SK-N-SH (cell line): ENCODE data around the gene TIMM8B. TPM values are rescaled to one million over a fixed set of nuclear protein-coding genes. Genes with fewer than 3 reads are reported as not detected.

Experiments
- CTCF ChIA-PET: fragments of 300-600, 350-600 bp; formaldehyde crosslinking; extraction: SDS; loops from one replicate; lab custom pipeline; 2021; lab: Yijun Ruan, JAX
- POLR2A ChIA-PET: fragments of 350-600 bp; sonication (Branson Sonifier 250); formaldehyde crosslinking; extraction: SDS; loops from one replicate; lab custom pipeline; 2020; ENCODE audit warnings: antibody characterized with exemption, inconsistent platforms; lab: Yijun Ruan, JAX
- DNase-seq: peaks from one replicate; pipeline ENCODE4 v3.0.0; 2012
- H2AFZ ChIP-seq: fragments of 200-600 bp; sonication (generic); 2 replicates; pipeline ENCODE4 v1.8.1; 2016; ENCODE audit warnings: antibody characterized with exemption, mild to moderate bottlenecking, low read depth
- H3F3A ChIP-seq: fragments of 200-600 bp; sonication (generic); replicated peaks from 2 replicates; pipeline ENCODE3; 2016; ENCODE audit warnings: antibody characterized with exemption, mild to moderate bottlenecking; ENCODE audit not compliant: insufficient read depth
- H3K27ac ChIP-seq, 2 experiments: fragments of 200-500 bp in 1 of 2; fragments of 200-600 bp in 1 of 2; sonication (Bioruptor generic) in 1 of 2; sonication (generic), shearing (Covaris generic) in 1 of 2; 2 replicates each; pipeline versions ENCODE4 v1.5.1 to v1.6.1; 2014 to 2016; ENCODE audit warnings: low read depth in 2 of 2, inconsistent platforms in 1 of 2, low read length in 1 of 2, mild to moderate bottlenecking in 1 of 2, mixed read lengths in 1 of 2
- H3K27me3 ChIP-seq: fragments of 200-600 bp; sonication (generic), shearing (Covaris generic); 2 replicates; pipeline ENCODE4 v1.6.1; 2016; ENCODE audit warnings: mixed run types; ENCODE audit not compliant: insufficient read depth
- H3K36me3 ChIP-seq, 2 experiments: fragments of 200-500 bp in 1 of 2; fragments of 200-600 bp in 1 of 2; sonication (Bioruptor generic) in 1 of 2; sonication (generic) in 1 of 2; replicated peaks in 1 of 2; 2 replicates each; pipeline versions ENCODE3 to v1.5.1; 2014 to 2016; ENCODE audit warnings: low read length in 1 of 2, mild to moderate bottlenecking in 1 of 2; ENCODE audit not compliant: insufficient read depth in 2 of 2, control insufficient read depth in 1 of 2
- H3K4me1 ChIP-seq, 2 experiments: fragments of 200-500 bp in 1 of 2; fragments of 200-600 bp in 1 of 2; sonication (Bioruptor generic) in 1 of 2; sonication (generic), shearing (Covaris generic) in 1 of 2; 2 replicates each; pipeline versions ENCODE4 v1.5.1 to v1.6.1; 2014 to 2016; ENCODE audit warnings: low read depth in 1 of 2, low read length in 1 of 2, mixed run types in 1 of 2; ENCODE audit not compliant: insufficient read depth in 2 of 2, control insufficient read depth in 1 of 2
- H3K4me2 ChIP-seq: fragments of 200-600 bp; sonication (generic), shearing (Covaris generic); 2 replicates; pipeline ENCODE4 v1.6.1; 2017; ENCODE audit warnings: mixed run types
- H3K4me3 ChIP-seq, 2 experiments: fragments of 200-500 bp in 1 of 2; fragments of 200-600 bp in 1 of 2; sonication (Bioruptor generic) in 1 of 2; sonication (generic), shearing (Covaris generic) in 1 of 2; 2 replicates each; pipeline versions ENCODE4 v1.5.1 to v1.8.1; 2014 to 2016; ENCODE audit warnings: low read depth in 2 of 2, inconsistent platforms in 1 of 2, low read length in 1 of 2, mild to moderate bottlenecking in 1 of 2, mixed read lengths in 1 of 2, moderate library complexity in 1 of 2
- H3K79me2 ChIP-seq: fragments of 200-600 bp; sonication (generic); 2 replicates; pipeline ENCODE4 v1.8.1; 2017; ENCODE audit warnings: mild to moderate bottlenecking; ENCODE audit not compliant: insufficient read depth
- H3K9ac ChIP-seq: fragments of 200-600 bp; sonication (generic); 2 replicates; pipeline ENCODE4 v1.6.1; 2017; ENCODE audit warnings: mixed run types
- H3K9me2 ChIP-seq: fragments of 200-600 bp; sonication (generic); 2 replicates; pipeline ENCODE4 v1.6.1; 2017; ENCODE audit warnings: mixed run types
- H3K9me3 ChIP-seq: fragments of 200-600 bp; sonication (generic); 2 replicates; pipeline ENCODE4 v1.6.1; 2017; ENCODE audit warnings: mixed run types, mild to moderate bottlenecking, moderate library complexity
- H4K20me1 ChIP-seq: fragments of 200-600 bp; sonication (generic); 2 replicates; pipeline ENCODE4 v1.6.1; 2017; ENCODE audit warnings: mild to moderate bottlenecking, mixed run types; ENCODE audit not compliant: insufficient read depth
- FOXJ3 ChIP-seq: sonication (generic); formaldehyde crosslinking; IDR thresholded peaks from 2 replicates; pipeline ENCODE4 v1.5.1; 2020; ENCODE audit warnings: mild to moderate bottlenecking, missing genetic modification reagents
- FOXM1 ChIP-seq: IDR thresholded peaks from 2 replicates; pipeline ENCODE4 v1.4.0; 2012; ENCODE audit warnings: low read depth, mild to moderate bottlenecking
- GABPA ChIP-seq: IDR thresholded peaks from 2 replicates; pipeline ENCODE4 v1.4.0; 2012; ENCODE audit warnings: low read depth, mild to moderate bottlenecking
- IRF3 ChIP-seq: fragments of 150-350 bp; IDR thresholded peaks from 2 replicates; pipeline ENCODE4 v1.6.1; 2016; ENCODE audit warnings: mild to moderate bottlenecking, low read depth, low read length
- JUND ChIP-seq: IDR thresholded peaks from 2 replicates; pipeline ENCODE4 v1.4.0; 2012
- MXI1 ChIP-seq: IDR thresholded peaks from 2 replicates; pipeline ENCODE4 v1.6.1; 2012; ENCODE audit warnings: mild to moderate bottlenecking, low read depth, low read length, improper control_type of control experiment
- NRF1 ChIP-seq: IDR thresholded peaks from 2 replicates; pipeline ENCODE4 v1.6.1; 2012; ENCODE audit warnings: low read depth, mild to moderate bottlenecking, low read length
- POLR2AphosphoS5 ChIP-seq: IDR thresholded peaks from 2 replicates; pipeline ENCODE4 v1.6.1; 2012; ENCODE audit warnings: low read depth, low read length
- REST ChIP-seq: IDR thresholded peaks from 2 replicates; pipeline ENCODE4 v1.6.1; 2012; ENCODE audit warnings: mild to moderate bottlenecking, low read depth, low read length, moderate library complexity
- RFX5 ChIP-seq: IDR thresholded peaks from 2 replicates; pipeline ENCODE4 v1.6.1; 2012; ENCODE audit warnings: mild to moderate bottlenecking, improper control_type of control experiment, low read length
- SIN3A ChIP-seq: IDR thresholded peaks from 2 replicates; pipeline ENCODE4 v1.6.1; 2012; ENCODE audit warnings: low read depth, mild to moderate bottlenecking, low read length, moderate library complexity, borderline replicate concordance
- SMC3 ChIP-seq: IDR thresholded peaks from 2 replicates; pipeline ENCODE4 v1.6.1; 2012; ENCODE audit warnings: low read depth, low read length, improper control_type of control experiment
- TAF1 ChIP-seq: IDR thresholded peaks from 2 replicates; pipeline ENCODE4 v1.6.1; 2012; ENCODE audit warnings: low read depth, mild to moderate bottlenecking, low read length, moderate library complexity, borderline replicate concordance
- TEAD4 ChIP-seq: IDR thresholded peaks from 2 replicates; pipeline ENCODE4 v1.4.0; 2012; ENCODE audit warnings: mild to moderate bottlenecking, borderline replicate concordance; ENCODE audit not compliant: insufficient read depth
- USF1 ChIP-seq: IDR thresholded peaks from 2 replicates; pipeline ENCODE4 v1.4.0; 2012; ENCODE audit warnings: low read depth, borderline replicate concordance
- YY1 ChIP-seq: IDR thresholded peaks from 2 replicates; pipeline ENCODE4 v1.4.0; 2012; ENCODE audit warnings: low read depth, mild to moderate bottlenecking
- WGBS: methylation state at CpG from one replicate; pipeline ENCODE4 v1.1.6; 2017; ENCODE audit warnings: low lambda C conversion rate; 5-methylcytosine and 5-hydroxymethylcytosine counted together
- polyA plus RNA-seq, 3 experiments: library from polyadenylated mRNA; depleted of rRNA; stranded (reverse); fragments of >200 nt; gene quantifications; 2 replicates each; pipeline ENCODE4 v1.2.3, GENCODE V29; 2012
- TF ChIP-seq, protein P1 (sequence below): IDR thresholded peaks from 2 replicates; pipeline ENCODE4; 2012
- TF ChIP-seq, protein P2 (sequence below): IDR thresholded peaks from 2 replicates; pipeline ENCODE4 v1.4.0; 2012; ENCODE audit warnings: low read depth
- TF ChIP-seq, protein P3 (sequence below): fragments of 200-600 bp; sonication (generic); IDR thresholded peaks from 2 replicates; pipeline ENCODE4 v1.6.1; 2017; ENCODE audit warnings: antibody characterized with exemption, mild to moderate bottlenecking, moderate library complexity

The TIMM8B gene
- polyA plus RNA-seq, 1 of the 3 experiments (the other 2 are of a cell fraction) = 188 TPM

DNA sequence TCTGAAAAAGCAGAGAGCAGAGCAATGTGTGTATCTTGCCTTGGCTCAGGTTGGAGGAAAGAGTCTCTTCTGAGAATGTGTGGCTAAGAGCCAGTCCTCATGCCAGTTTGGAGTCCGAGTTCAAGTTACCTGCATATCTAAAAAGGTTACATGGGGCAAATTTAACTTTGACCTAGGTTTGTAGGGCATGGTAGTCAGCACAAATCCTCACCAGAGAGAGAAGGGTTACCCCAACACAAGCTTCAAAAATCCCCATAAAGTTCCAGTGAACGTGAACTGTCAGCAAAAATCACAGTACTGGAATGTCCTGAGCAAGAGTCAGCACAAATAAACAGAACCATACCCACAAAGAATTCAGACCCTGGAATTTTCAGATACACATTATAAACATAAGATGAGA is 13.9 kb upstream of the TIMM8B start:
- ChIA-PET POLR2A (interaction anchor here (0.6 kb wide), 1 partner anchor 16 kb away, joined by 4 read pairs; no protein-coding TSS in a partner anchor), CTCF (interaction anchor here (1.3 to 2.2 kb wide), 2 partner anchors 13 to 75 kb away, joined by 3 to 12 read pairs; partner anchors contain the start of gene BCO2)
- no peak for DNase-seq
- no peaks in the 10 kb centered on the region for H4K20me1 ChIP-seq
- no peaks in the 10 kb centered on the region; the same call in 1 of the 2 replicates for H3K79me2 ChIP-seq
- no peaks in the 10 kb centered on the region for H3K9me2 ChIP-seq
- H3K9me3 ChIP-seq = no peaks in the 10 kb centered on the region
- H3K27me3 ChIP-seq = no peaks in the 10 kb centered on the region
- H3K4me2 ChIP-seq = no peak overlapping the region
- H3K4me1 ChIP-seq = no peaks in the 10 kb centered on the region
- H3K27ac ChIP-seq = no peak overlapping the region
- TF ChIP-seq GABPA (no peak), FOXM1 (no peak), JUND (no peak), MXI1 (no peak), POLR2AphosphoS5 (no peak), REST (no peak), NRF1 (no peak), TEAD4 (no peak), USF1 (no peak), YY1 (no peak), RFX5 (no peak), IRF3 (no peak), TAF1 (no peak), FOXJ3 (CRISPR knock-in tag) (no peak), SMC3 (no peak), SIN3A (no peak)
- TF ChIP-seq, protein P1, sequence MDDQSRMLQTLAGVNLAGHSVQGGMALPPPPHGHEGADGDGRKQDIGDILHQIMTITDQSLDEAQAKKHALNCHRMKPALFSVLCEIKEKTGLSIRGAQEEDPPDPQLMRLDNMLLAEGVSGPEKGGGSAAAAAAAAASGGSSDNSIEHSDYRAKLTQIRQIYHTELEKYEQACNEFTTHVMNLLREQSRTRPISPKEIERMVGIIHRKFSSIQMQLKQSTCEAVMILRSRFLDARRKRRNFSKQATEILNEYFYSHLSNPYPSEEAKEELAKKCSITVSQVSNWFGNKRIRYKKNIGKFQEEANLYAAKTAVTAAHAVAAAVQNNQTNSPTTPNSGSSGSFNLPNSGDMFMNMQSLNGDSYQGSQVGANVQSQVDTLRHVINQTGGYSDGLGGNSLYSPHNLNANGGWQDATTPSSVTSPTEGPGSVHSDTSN = no peak
- TF ChIP-seq, protein P2, sequence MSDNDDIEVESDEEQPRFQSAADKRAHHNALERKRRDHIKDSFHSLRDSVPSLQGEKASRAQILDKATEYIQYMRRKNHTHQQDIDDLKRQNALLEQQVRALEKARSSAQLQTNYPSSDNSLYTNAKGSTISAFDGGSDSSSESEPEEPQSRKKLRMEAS = no peak
- TF ChIP-seq, protein P3, sequence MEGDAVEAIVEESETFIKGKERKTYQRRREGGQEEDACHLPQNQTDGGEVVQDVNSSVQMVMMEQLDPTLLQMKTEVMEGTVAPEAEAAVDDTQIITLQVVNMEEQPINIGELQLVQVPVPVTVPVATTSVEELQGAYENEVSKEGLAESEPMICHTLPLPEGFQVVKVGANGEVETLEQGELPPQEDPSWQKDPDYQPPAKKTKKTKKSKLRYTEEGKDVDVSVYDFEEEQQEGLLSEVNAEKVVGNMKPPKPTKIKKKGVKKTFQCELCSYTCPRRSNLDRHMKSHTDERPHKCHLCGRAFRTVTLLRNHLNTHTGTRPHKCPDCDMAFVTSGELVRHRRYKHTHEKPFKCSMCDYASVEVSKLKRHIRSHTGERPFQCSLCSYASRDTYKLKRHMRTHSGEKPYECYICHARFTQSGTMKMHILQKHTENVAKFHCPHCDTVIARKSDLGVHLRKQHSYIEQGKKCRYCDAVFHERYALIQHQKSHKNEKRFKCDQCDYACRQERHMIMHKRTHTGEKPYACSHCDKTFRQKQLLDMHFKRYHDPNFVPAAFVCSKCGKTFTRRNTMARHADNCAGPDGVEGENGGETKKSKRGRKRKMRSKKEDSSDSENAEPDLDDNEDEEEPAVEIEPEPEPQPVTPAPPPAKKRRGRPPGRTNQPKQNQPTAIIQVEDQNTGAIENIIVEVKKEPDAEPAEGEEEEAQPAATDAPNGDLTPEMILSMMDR = no peak
- H3K36me3 ChIP-seq = peaks cover 8 to 9% of the 10 kb centered on the region in 2 experiments
- H3F3A ChIP-seq = no peaks in the 10 kb centered on the region
- H3K4me3 ChIP-seq = no peak overlapping the region
- 76% methylated on average over 2 of the region's 2 CpGs for WGBS
- no peak overlapping the region for H3K9ac ChIP-seq
- no peak overlapping the region for H2AFZ ChIP-seq
